Stimulated activated CD8-positive, alpha-beta memory T cell treated with anti-CD3 and anti-CD28 coated beads, Interleukin-7, amount 100 ng/mL, for 1 hour (primary cell): ENCODE results near the gene SPAG9.
"Not testable (repeated sequence)": the region's sequence is repeated elsewhere in the genome, so short reads cannot be mapped to it uniquely, and the experiment has no call there.

Experiments used
- DNase-seq, 2 donors: peaks; one replicate each; pipeline ENCODE4 v3.0.0-alpha.2; 2020; ENCODE audit warnings: low read depth in 2 of 2

SPAG9 gene

GRCh38 chr17:50953831-50954601 is 166.7 kb downstream of the SPAG9 start:
- DNase-seq = no peak

GRCh38 chr17:50953518-50953830 is 167.2 kb downstream of the SPAG9 start:
- no peak for DNase-seq

- DNase-seq = no peak
Observed at GRCh38 chr17:50952889-50953288, 167.8 kb downstream of the SPAG9 start.

GRCh38 chr17:50952013-50952412 is 168.7 kb downstream of the SPAG9 start:
- DNase-seq = no peak

- peak in 1 of 2 donors; percentile 20 for DNase-seq
Observed at GRCh38 chr17:50949989-50950877, 170.4 kb downstream of the SPAG9 start.

GRCh38 chr17:50949128-50949988 is 171.3 kb downstream of the SPAG9 start:
- DNase-seq = no peak

GRCh38 chr17:50948711-50949110 is 172.0 kb downstream of the SPAG9 start:
- DNase-seq = no peak

- DNase-seq = no peak
Observed at GRCh38 chr17:50947782-50948543, 172.7 kb downstream of the SPAG9 start.

GRCh38 chr17:50946891-50947781 is 173.5 kb downstream of the SPAG9 start:
- no peak for DNase-seq

- no peak for DNase-seq
Observed at GRCh38 chr17:50946223-50946890, 174.3 kb downstream of the SPAG9 start.

GRCh38 chr17:50945779-50946222 is 174.9 kb downstream of the SPAG9 start:
- DNase-seq = no peak

GRCh38 chr17:50944902-50945720 is 175.6 kb downstream of the SPAG9 start:
- DNase-seq = no peak

GRCh38 chr17:50944054-50944901 is 176.4 kb downstream of the SPAG9 start:
- peak; percentile 27 to 41 for DNase-seq

- DNase-seq = no peak
Observed at GRCh38 chr17:50943575-50943933, 177.1 kb downstream of the SPAG9 start.

- not testable (repeated sequence) for DNase-seq
Observed at GRCh38 chr17:50941676-50942048, 179.0 kb downstream of the SPAG9 start.

- no peak for DNase-seq
Observed at GRCh38 chr17:50939795-50940684, 180.6 kb downstream of the SPAG9 start.

- DNase-seq = no peak
Observed at GRCh38 chr17:50939542-50939794, 181.2 kb downstream of the SPAG9 start.
